Endometrial microvascular endothelial cells (primary cell): ENCODE results near the gene ZBTB34. TPM values are rescaled to one million over a fixed set of nuclear protein-coding genes. Genes with fewer than 3 reads are reported as not detected.

ENCODE experiments used
- in situ Hi-C: cut with HindIII; loops from 2 replicates; pipeline ENCODE4 v1.10.0; 2017; ENCODE audit warnings: low sequenced_read_pairs, low pct_unique_long_range_greater_than_20kb; ENCODE audit errors: inconsistent ontology term
- total RNA-seq: library from RNA; depleted of rRNA; stranded (reverse); fragments of >200 nt; gene quantifications from one replicate; pipeline ENCODE4 v1.2.3, GENCODE V29; 2015; ENCODE audit errors: inconsistent ontology term

The ZBTB34 gene
- total RNA-seq, 1 donor from 2014 or later, result 3.6 TPM

DNA sequence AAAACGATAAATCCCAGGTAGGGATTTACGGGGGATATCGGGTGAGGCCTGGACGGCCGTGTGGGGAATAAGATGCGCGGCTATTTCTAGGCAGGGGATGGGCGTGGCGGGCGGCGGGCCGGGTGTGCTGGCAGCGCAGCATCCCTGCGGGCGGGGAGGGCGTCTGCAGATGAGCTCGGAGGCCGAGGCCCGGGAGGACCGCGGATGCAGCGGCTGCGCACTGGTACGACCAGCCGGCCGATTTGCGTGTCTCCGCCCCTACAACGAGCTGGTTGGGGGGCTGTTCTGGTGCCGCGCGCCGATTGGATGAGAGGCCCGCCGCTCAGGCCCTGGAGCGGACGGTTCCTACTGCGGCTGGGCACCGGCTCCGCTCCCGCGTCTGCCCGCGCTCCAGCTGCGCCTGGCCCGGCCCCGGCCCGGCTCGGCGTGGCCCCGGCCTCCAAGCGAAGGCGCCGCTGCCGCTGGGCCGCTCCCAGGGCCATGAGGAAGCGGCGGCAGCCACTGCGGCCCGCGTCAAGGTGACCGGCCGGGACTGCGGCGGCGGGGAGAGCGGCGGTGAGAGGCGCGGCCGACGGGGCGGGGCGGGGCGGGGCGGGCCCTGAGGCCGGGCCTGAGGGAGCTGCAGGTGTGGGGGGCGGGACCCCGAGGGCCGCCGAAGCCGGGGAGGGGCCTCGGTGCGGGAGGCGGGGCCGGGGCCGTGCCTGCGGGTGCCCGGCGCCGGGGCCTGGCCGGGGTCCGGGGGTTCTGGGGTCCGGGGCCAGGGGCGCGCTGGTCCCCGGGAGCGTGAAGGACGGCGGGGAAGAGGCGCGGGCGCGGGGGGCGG lies 54.2 kb downstream of the ZBTB34 start, which contains the start of gene RALGPS1:
TSS of gene RALGPS1 (plus strand) at position 325 of the 823 bp plus-strand sequence. CDS start 47,508 bp downstream, outside the sequence.
- in situ Hi-C loops, result no loop called here

DNA sequence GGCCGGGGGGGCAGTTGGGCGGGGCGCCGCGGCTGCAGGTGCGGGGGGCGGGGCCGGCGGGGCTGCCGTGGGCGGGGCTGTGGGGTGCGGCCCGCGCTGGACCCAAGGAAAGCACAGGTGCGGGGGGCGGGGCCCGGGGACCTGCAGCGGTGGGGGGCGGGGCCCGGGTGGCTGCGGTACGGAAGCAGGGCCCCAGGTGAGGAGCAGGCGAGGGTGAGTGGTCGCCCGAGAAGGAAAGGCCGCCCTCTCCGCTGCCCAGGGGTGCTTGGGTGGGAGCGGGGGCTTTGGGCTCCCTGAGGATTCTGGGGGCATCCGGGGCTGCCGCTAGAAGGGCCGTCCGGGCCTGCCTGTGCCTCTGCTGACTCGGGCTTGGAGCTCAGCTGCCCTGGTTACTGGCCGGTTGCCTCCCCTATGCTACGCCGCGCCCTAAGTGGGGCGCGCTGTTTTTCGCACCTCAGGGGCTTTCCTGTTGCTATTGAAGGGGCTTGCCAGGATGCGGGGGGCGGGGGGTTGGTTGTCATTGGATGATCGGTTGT lies 54.9 kb downstream of the ZBTB34 start:
- in situ Hi-C loops, result no loop called here

DNA sequence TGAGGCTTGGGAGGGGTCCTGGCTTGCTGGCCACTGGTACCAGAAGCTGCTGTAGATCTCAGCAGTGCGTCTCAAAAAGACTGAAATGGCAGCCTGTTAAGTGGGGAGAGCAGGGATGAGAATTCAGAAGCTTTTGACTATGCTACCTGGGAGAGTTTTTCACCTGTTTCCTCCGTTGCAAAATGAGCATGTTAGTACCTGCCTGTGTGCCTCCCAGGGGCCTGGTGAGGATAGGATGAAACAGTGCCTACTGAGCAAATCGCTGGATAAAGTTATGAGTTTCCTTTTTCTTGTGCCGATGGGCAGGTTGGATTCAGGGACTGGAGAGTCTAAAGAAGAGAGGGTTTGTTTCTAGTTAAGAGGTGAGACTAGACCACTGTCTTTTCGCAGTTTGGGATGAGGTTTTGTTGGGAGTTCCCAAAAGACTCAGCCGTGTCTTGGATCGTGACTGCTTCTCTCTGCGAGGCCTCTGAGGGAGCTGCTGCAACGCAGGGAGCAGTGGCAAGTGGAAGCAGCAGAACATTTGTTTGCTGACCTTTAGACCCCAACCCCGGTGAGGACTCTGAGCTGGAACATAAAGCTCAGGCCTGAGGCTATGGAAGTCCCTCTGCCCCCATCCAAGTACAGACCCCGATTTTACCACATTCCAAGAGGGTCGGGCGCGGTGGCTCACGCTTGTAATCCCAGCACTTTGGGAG lies 55.6 kb downstream of the ZBTB34 start:
- in situ Hi-C loops, result no loop called here

DNA sequence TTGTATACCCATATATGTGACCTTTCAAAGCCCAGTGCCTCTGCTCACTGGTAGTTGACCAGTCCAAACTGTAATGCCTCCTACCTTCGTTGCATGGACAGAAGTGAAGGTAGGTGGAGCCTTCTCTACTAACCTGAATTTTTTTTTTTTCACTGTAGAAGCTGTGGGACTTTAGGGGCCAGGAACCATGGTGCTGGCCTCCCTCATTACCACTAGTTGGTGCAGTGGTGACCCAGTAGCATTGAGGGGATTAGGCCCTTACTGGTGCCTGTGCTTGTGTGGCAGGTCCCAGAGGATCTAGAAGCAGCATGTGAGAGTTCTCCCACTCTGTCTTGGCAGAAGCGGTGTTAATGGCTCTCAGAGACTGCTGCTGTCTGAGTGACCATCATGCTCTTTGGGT lies 56.5 kb downstream of the ZBTB34 start:
- in situ Hi-C loops, result no loop called here

DNA sequence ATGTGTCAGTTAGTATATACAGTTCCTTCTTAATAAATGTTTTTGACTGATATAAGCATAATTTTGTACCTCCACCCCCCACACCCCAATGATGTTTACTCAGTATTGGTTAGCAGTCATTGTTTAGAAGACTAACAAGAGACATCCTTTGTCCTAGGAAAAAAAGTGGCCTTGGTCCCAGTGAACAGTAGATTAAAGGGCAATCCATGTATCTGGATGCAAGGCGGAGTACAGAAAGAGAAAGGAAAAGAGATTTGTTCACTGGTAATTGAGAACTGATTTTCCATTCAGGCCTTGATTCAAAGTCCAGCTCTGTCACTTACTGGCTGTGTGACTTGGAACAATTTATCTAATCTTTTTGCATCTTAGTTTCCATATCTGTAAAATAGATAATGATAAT lies 58.8 kb downstream of the ZBTB34 start:
- in situ Hi-C loops, result no loop called here

DNA sequence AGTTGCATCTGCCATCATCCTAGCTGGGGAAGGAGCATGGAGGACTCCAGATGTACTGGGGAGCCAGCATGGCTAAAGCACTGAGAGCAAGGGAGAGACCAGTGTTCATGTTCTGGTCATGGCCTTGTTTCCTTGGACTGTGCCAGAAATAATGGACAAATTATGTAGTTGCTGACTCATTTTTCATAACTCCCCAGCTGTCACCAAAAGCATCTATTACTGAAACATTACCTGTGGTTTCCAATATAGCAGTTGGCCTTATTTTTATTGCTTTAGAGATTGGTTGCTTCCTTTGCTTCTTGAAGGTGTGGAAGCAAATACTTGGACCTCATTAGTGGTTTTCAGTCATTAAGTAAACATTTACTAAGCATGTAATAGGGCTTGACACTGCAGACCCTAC lies 65.4 kb downstream of the ZBTB34 start:
- in situ Hi-C loops, result no loop called here

DNA sequence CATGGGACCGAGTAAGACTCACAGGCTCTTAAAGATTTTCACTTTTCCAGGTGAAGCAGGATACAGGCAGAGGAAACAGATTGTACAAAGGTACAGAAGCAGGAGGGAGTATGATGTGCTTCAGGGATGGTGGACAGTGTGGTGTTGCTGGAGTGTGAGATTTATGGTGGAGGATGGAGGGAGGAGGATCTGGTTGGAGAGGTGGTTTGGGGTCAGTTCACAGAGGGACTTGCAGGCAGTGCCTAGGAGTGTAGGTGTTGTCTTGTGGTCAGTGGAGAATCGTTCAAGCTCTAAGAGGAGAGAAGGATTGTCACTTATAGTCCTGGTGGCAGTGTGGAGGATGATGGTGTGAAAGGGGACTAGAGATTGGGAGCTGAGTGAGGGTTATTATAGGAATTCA lies 65.9 kb downstream of the ZBTB34 start:
- in situ Hi-C loops, result no loop called here

DNA sequence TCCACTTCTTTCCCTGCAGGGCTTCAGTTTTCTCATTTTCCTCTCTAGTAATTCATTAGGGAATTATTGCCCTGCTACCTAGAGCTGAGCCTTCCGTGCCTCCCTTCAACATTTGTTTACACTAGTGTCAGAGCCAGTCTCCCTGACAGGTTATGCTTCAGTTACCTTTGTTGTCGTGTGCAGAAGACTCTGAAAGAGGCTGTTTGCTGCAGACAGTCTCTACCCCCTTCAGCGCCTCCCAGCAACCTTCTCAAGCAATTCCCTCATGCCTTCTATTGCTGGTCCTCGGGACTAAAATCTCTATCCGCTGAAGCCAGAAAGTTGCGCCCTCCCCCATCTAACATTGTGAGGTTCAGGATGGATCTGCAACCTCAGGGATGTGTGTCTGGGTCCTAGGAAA lies 67.0 kb downstream of the ZBTB34 start:
- in situ Hi-C loops, result no loop called here

DNA sequence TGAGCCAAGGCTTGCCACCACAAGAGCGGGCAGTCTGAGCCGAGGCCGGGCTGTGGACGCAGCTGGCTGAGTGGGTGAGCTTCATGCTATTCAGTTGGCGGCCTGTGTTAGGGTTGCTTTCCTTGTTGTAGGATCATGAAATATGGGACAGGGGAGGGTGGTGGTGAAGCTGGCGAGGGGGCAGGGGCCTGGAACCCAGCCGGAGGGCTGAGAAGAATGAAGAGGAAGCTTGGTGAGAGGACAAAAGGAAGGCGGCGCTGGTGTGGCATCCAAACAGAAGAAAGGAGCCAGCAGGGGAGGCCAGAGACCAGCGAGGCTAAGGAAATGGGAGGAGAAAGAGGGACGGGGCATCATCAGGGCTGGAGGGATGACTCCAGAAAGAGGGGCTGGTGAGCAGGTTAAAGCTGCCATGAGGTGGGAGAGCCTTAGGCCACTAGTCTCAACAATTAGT lies 72.5 kb downstream of the ZBTB34 start:
- in situ Hi-C loops, result no loop called here

DNA sequence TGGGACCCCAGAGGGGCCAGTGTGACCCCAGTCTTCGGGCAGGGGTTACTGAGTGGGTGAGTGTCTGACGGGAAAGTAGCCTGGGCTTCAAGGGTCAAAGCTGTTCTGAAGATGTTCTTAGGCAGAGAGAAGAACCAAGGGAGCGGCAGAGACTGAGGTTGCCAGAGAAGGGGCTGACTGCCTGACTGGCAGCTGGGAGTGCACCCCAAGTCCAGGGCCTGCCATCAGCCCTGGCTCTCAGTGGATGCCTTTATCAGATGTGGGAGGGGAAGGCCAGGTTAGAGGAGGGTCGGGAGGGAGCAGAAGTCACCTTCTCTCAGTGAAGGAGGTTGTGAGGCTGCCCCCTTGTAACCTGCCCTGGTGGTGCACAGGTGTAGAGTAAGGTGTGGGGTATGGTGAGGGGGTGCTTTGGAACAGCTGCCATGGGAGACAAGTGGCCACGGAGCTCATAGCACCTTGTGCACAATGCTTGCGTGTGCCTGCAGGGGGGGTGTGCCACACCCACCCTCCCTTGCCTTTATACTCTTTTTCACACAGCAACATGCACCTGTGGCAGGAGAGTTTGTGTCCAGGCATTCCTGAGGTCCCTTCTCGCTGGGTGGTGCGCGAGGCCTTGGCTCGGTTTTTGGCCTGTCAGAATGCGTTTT lies 73.0 kb downstream of the ZBTB34 start:
- in situ Hi-C loops, result no loop called here

DNA sequence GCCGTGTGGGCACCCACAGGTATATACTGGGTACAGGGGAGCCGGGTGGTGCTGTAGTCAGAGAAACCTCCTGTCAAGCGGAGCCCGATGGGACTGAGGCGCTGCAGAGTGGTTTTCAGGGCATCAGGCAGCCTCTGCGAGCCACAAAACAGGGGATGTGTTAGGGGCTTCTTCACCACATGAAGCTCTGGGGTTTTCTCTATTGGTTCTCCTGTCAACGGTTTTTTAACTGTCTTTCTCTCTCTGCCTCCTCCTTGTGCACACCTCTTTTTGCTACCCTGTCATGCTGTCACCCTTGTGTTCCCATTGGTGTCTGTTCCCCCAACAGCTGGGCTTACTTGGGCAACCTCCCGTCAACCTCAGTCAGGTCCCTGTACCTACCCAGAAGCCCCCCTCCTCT lies 74.0 kb downstream of the ZBTB34 start:
- in situ Hi-C loops, result no loop called here

Other genes starting within 250 kb of the ZBTB34 start
- gene LMX1B, start 246.7 kb upstream of the ZBTB34 start, total RNA-seq, result not detected
- 4.3 TPM for gene ZBTB43, start 55.6 kb upstream of the ZBTB34 start, total RNA-seq
- gene RALGPS1, start 54.1 kb downstream of the ZBTB34 start, total RNA-seq, result 1.6 TPM